Measurements from ENCODE around the gene MOV10L1. TPM values are rescaled to one million over a fixed set of nuclear protein-coding genes. Genes with fewer than 3 reads are reported as not detected.

Gene MOV10L1
- total RNA-seq, 6 experiments from 2014 or later = 0.21 to 0.31 (median 0.24) TPM; not detected in 2

Other genes with a start within 250 kb of the MOV10L1 start
- 1 to 10 TPM; 4.1 to 9.3 (median 5.2) TPM for gene ZBED4, start 236.2 kb upstream of the MOV10L1 start, total RNA-seq
- gene ALG12, start 171.6 kb upstream of the MOV10L1 start, total RNA-seq = 10 to 100 TPM; 15.1 to 19.0 (median 16.6) TPM
- 10 to 100 TPM; 26.0 to 56.4 (median 47.8) TPM for gene CRELD2, start 171.4 kb upstream of the MOV10L1 start, total RNA-seq
- gene PIM3, start 129.2 kb upstream of the MOV10L1 start, total RNA-seq = 10 to 100 TPM; 26.7 to 64.4 (median 32.8) TPM
- gene IL17REL, start 77.2 kb upstream of the MOV10L1 start, total RNA-seq = not detected
- not detected for gene TTLL8, start 31.7 kb upstream of the MOV10L1 start, total RNA-seq
- gene MLC1, start 4.6 kb upstream of the MOV10L1 start, total RNA-seq = under 1 TPM in 2 of 6 experiments, not detected in 4; 0.60 to 0.68 TPM
- gene PANX2, start 80.7 kb downstream of the MOV10L1 start, total RNA-seq = 10 to 100 TPM in 1 of 6 experiments, 1 to 10 TPM in 5; 3.9 to 12.3 (median 7.2) TPM
- 10 to 100 TPM; 18.9 to 30.2 (median 22.8) TPM for gene TRABD, start 95.9 kb downstream of the MOV10L1 start, total RNA-seq
- gene SELENOO, start 111.0 kb downstream of the MOV10L1 start, total RNA-seq = 10 to 100 TPM; 51.1 to 67.8 (median 59.2) TPM
- 10 to 100 TPM; 10.4 to 22.6 (median 14.6) TPM for gene TUBGCP6, start 155.0 kb downstream of the MOV10L1 start, total RNA-seq
- gene HDAC10, start 161.3 kb downstream of the MOV10L1 start, total RNA-seq = 10 to 100 TPM; 19.6 to 30.5 (median 23.0) TPM
- gene MAPK12, start 171.7 kb downstream of the MOV10L1 start, total RNA-seq = 1 to 10 TPM; 2.1 to 7.6 (median 3.6) TPM
- gene MAPK11, start 180.4 kb downstream of the MOV10L1 start, total RNA-seq = 1 to 10 TPM; 1.7 to 6.4 (median 2.5) TPM
- 100 to 1,000 TPM; 154 to 181 (median 161) TPM for gene PLXNB2, start 217.6 kb downstream of the MOV10L1 start, total RNA-seq
- gene DENND6B, start 237.0 kb downstream of the MOV10L1 start, total RNA-seq = 1 to 10 TPM in 5 of 6 experiments, under 1 TPM in 1; 0.98 to 4.1 (median 1.9) TPM